ENCODE measurements around the gene KLHL28. TPM values are rescaled to one million over a fixed set of nuclear protein-coding genes. Genes with fewer than 3 reads are reported as not detected.

The KLHL28 gene
- total and polyA plus RNA-seq, 7 donors: 3.3 to 15.5 (median 12.2) TPM

GRCh38 chr14:44898551-44898950 is 63.2 kb downstream of the KLHL28 start:
- Histone ChIP-seq H3K27me3 (ENCODE audit: insufficient read depth in 3 of 3, low read length in 2 of 3) (no peaks in the 10 kb centered on the region), H3K27ac (peak overlapping the region; percentile 99), H3K9me3 (no peaks in the 10 kb centered on the region), H3K4me1 (peaks cover 16% of the 10 kb centered on the region), H3K4me3 (peak overlapping the region; percentile 95), H3K36me3 (ENCODE audit: insufficient read depth in 1 of 2, low read depth in 1 of 2) (peaks cover 0 to 8% of the 10 kb centered on the region in 2 donors)
- intact Hi-C loops (cut with DNase I): loop anchor here (5.0 kb wide), 3 partner anchors 64 to 354 kb away; partner anchors contain the start of genes KLHL28 (in 2 of the 2), TOGARAM1 (in 2 of the 2), FANCM (in 1 of the 2) and MIS18BP1 (in 1 of the 2)
- ATAC-seq: no peak
- WGBS, 3 donors: 33 to 43% (median 34%) methylated on average over 6 of the region's 6 CpGs
- no peak for DNase-seq
- TF ChIP-seq CTCF (IDR thresholded peaks at IDR 0.05): no peak

DNA sequence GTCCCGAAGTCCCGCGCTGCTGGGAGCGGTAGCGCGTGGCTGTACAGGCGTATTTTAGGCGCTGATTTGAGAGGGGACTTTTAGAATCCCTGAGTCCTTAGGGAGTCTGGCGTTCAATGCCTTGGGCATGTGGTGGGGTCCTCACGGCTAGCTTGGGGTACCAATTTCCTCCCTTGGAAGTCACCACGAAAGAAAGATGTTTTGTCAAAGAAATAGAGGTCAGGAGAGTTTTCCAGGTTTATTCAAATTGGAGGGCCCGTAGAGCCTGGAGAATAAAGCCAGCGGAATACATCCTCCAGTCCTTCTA is 63.9 kb downstream of the KLHL28 start:
- ATAC-seq (no peak), DNase-seq (no peak)
- no peaks in the 10 kb centered on the region for H3K9me3 ChIP-seq
- H3K4me3 ChIP-seq: peak overlapping the region; percentile 95
- TF ChIP-seq CTCF (IDR thresholded peaks at IDR 0.05): peak; percentile 6
- no peaks in the 10 kb centered on the region for H3K27me3 ChIP-seq (ENCODE audit: insufficient read depth in 3 of 3, low read length in 2 of 3)
- H3K36me3 ChIP-seq (ENCODE audit: insufficient read depth in 1 of 2, low read depth in 1 of 2): peaks cover 0 to under 1% of the 10 kb centered on the region in 2 donors
- intact Hi-C loops (cut with DNase I): loop anchor here (5.0 kb wide), 3 partner anchors 65 to 355 kb away; partner anchors contain the start of genes KLHL28 (in 2 of the 2), TOGARAM1 (in 2 of the 2), FANCM (in 1 of the 2) and MIS18BP1 (in 1 of the 2)
- peak overlapping the region; percentile 99 for H3K27ac ChIP-seq
- H3K4me1 ChIP-seq: peaks cover 16% of the 10 kb centered on the region
- 2 to 3% (median 3%) methylated on average over 13 of the region's 13 CpGs for whole genome bisulfite sequencing, 3 donors

DNA sequence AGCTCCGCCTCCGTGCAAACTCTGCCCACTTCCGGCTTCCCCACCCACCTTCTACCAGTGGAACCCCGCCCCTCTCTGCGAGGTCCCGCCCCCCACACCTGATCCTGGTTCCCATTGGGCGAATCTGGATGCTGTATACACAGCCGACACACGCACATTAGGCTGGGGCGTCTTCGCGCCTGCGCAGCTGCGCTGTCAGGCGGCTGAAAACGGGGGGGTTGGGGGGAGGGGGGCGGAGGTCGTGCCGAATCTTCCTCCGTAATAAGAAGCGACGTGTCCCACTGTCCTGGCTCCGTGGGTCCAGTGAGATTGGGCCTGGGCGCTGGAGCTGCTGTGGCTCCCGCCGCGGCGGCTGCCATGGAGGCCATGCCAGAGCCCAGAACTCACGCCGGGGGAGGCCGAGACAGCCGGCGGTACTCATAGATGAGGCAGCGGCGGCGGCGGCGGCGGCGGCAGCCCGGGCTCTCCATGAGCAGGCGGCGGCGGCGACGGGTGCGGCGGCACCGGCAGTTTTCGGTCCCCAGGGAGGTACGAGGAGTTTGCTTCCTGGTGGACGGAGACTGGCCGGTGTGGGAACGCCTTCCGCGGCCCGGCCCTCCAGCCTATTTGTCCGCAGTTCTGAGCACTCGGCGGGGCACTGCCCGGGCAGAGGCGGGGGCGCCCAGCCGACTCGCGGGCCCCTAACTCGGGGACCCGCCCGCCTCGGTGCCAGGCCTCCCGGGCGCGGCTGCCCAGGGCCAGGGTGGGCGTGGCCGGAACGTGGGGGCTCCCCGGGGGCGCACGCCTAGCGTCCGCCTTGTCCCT is 64.5 kb downstream of the KLHL28 start:
- no peak for TF ChIP-seq CTCF (IDR thresholded peaks at IDR 0.05)
- DNase-seq: peak; percentile 98
- Histone ChIP-seq H3K4me1 (peaks cover 16% of the 10 kb centered on the region), H3K4me3 (peak overlapping the region; percentile 95), H3K27ac (peak overlapping the region; percentile 99), H3K9me3 (no peaks in the 10 kb centered on the region), H3K27me3 (ENCODE audit: insufficient read depth in 3 of 3, low read length in 2 of 3) (no peaks in the 10 kb centered on the region), H3K36me3 (ENCODE audit: insufficient read depth in 1 of 2, low read depth in 1 of 2) (no peaks in the 10 kb centered on the region)
- peak; percentile 98 to 100 (median 99) for ATAC-seq
- intact Hi-C loops (cut with DNase I): loop anchor here (5.0 kb wide), 3 partner anchors 65 to 355 kb away; partner anchors contain the start of genes KLHL28 (in 2 of the 2), TOGARAM1 (in 2 of the 2), FANCM (in 1 of the 2) and MIS18BP1 (in 1 of the 2)
- 0% methylated on average over 62 to 81 of the region's 81 CpGs for WGBS, 3 donors

DNA sequence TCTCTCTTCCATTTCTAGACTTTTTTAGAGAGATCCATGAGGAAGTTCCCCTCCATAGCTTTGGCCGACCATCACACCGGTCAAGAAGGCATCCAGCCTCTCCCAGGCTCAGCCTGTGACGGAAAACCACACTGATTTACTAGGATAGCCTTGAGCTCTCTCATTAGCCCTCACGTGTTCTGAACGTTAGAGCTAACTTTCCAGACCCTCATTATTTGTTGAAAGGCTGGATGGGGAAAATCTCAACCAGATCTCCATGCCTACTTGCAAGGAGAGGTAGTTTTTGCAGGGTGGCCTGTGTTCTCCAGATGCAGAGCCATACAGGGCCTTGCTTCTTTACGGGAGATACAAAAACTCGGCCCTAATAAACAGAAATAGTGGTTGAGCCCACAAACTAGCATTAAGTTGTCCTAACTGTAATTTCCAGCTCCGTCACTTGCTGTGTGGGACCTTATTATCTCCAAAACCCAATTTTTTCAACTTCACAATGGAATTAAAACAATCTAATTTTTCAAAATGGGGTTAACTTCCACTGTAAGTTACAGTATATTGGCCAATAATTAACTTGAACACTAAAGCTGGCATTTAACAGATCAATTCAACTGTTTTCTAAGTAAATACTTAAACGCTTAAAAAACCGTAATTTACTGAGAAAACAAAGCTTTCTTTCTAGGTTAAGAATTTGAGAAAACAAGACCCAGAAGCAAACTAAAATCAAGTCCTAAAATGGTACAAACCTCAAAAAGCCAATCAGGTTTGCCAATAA is 65.3 kb downstream of the KLHL28 start:
- peak overlapping the region; percentile 99 for H3K27ac ChIP-seq
- peaks cover 16% of the 10 kb centered on the region for H3K4me1 ChIP-seq
- intact Hi-C loops (cut with DNase I): loop anchor here (5.0 kb wide), 3 partner anchors 66 to 356 kb away; partner anchors contain the start of genes KLHL28 (in 2 of the 2), TOGARAM1 (in 2 of the 2), FANCM (in 1 of the 2) and MIS18BP1 (in 1 of the 2)
- no peaks in the 10 kb centered on the region for H3K36me3 ChIP-seq (ENCODE audit: insufficient read depth in 1 of 2, low read depth in 1 of 2)
- DNase-seq (no peak), ATAC-seq (no peak)
- no peaks in the 10 kb centered on the region for H3K9me3 ChIP-seq
- WGBS, 3 donors: 91% methylated on average over 10 of the region's 10 CpGs
- TF ChIP-seq CTCF (IDR thresholded peaks at IDR 0.05): no peak
- peak overlapping the region; percentile 95 for H3K4me3 ChIP-seq
- no peaks in the 10 kb centered on the region for H3K27me3 ChIP-seq (ENCODE audit: insufficient read depth in 3 of 3, low read length in 2 of 3)

Measured in psoas muscle (tissue), 8 donors.